Measurements from ENCODE around the gene SGMS1.

DNA sequence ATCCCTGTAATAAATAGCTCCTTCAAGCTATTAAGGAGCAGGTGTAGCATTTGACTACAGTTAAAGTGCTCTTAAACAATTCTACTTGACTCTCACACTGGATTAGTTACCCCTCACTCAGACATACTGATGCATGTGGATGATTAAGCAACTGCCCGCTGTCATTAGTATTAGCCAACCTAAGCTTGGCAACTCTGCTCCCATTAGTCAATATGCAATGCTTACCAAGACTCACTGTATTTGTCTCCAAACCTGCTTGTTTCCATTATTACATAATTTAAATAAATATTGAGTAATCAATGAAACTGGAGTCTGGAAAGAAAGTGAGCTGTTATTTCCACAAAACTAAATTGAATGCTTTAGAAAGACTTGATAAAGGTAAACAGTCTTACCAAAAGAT, 228.5 kb downstream of the SGMS1 start:
- TF ChIP-seq, protein P1, sequence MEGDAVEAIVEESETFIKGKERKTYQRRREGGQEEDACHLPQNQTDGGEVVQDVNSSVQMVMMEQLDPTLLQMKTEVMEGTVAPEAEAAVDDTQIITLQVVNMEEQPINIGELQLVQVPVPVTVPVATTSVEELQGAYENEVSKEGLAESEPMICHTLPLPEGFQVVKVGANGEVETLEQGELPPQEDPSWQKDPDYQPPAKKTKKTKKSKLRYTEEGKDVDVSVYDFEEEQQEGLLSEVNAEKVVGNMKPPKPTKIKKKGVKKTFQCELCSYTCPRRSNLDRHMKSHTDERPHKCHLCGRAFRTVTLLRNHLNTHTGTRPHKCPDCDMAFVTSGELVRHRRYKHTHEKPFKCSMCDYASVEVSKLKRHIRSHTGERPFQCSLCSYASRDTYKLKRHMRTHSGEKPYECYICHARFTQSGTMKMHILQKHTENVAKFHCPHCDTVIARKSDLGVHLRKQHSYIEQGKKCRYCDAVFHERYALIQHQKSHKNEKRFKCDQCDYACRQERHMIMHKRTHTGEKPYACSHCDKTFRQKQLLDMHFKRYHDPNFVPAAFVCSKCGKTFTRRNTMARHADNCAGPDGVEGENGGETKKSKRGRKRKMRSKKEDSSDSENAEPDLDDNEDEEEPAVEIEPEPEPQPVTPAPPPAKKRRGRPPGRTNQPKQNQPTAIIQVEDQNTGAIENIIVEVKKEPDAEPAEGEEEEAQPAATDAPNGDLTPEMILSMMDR (IDR thresholded peaks at IDR 0.05) = no peak
- TF ChIP-seq POLR2AphosphoS5 (IDR thresholded peaks at IDR 0.05) (peak; percentile 7), POLR2A (IDR thresholded peaks at IDR 0.05) (no peak)

All from prostate gland (tissue), 2 donors.